HepG2 (cell line): ENCODE measurements around the gene DLEC1. TPM values are rescaled to one million over a fixed set of nuclear protein-coding genes. Genes with fewer than 3 reads are reported as not detected.

Source experiments
- ARID2 ChIP-seq: sonication (generic); formaldehyde crosslinking; IDR thresholded peaks from 2 replicates; pipeline ENCODE4 v1.8.1; 2022; ENCODE audit warnings: mild to moderate bottlenecking, missing genetic modification reagents, borderline replicate concordance
- ARNT2 ChIP-seq: sonication (generic); formaldehyde crosslinking; IDR thresholded peaks from 2 replicates; pipeline ENCODE4 v1.8.0; 2022; ENCODE audit warnings: mild to moderate bottlenecking, low read depth, missing genetic modification reagents, moderate library complexity
- HOXA3 ChIP-seq: sonication (generic); formaldehyde crosslinking; IDR thresholded peaks from 2 replicates; pipeline ENCODE4 v1.5.0; 2020; ENCODE audit warnings: missing genetic modification reagents
- MXI1 ChIP-seq: IDR thresholded peaks from 3 replicates; pipeline ENCODE4 v1.6.1; 2012; ENCODE audit warnings: low read depth, low read length, inconsistent platforms, borderline replicate concordance
- NFKB2 ChIP-seq: sonication (generic); formaldehyde crosslinking; IDR thresholded peaks from 2 replicates; pipeline ENCODE4 v1.4.0; 2020; ENCODE audit warnings: missing genetic modification reagents, borderline replicate concordance
- RAD21 ChIP-seq: fragments of 450-650 bp; formaldehyde crosslinking; IDR thresholded peaks from 2 replicates; pipeline ENCODE4 v1.5.0; 2020; ENCODE audit warnings: mild to moderate bottlenecking
- REPIN1 ChIP-seq: sonication (generic); formaldehyde crosslinking; IDR thresholded peaks from 2 replicates; pipeline ENCODE4 v1.8.0; 2022; ENCODE audit warnings: missing genetic modification reagents, low read depth, mild to moderate bottlenecking, borderline replicate concordance
- SMARCC2 ChIP-seq: fragments of 450-650 bp; IDR thresholded peaks from 2 replicates; pipeline ENCODE4 v1.6.1; 2017; ENCODE audit warnings: antibody characterized with exemption, mild to moderate bottlenecking
- SOX5 ChIP-seq: IDR thresholded peaks from 2 replicates; pipeline ENCODE4 v1.6.1; 2016; ENCODE audit warnings: borderline replicate concordance
- TSC22D2 ChIP-seq: sonication (generic); formaldehyde crosslinking; IDR thresholded peaks from 2 replicates; pipeline ENCODE4 v1.5.1; 2020; ENCODE audit warnings: missing genetic modification reagents, mild to moderate bottlenecking, borderline replicate concordance
- ZFX ChIP-seq: sonication (generic); formaldehyde crosslinking; IDR thresholded peaks from 2 replicates; pipeline ENCODE4 v1.4.0; 2020; ENCODE audit warnings: mild to moderate bottlenecking, low read depth, missing genetic modification reagents, moderate library complexity
- ZFY ChIP-seq: sonication (generic); formaldehyde crosslinking; IDR thresholded peaks from 2 replicates; pipeline ENCODE4 v1.4.0; 2020; ENCODE audit warnings: missing genetic modification reagents
- ZNF317 ChIP-seq: sonication (generic); formaldehyde crosslinking; IDR thresholded peaks from 2 replicates; pipeline ENCODE4 v1.5.0; 2020; ENCODE audit warnings: mild to moderate bottlenecking, missing genetic modification reagents
- ZNF350 ChIP-seq: sonication (generic); formaldehyde crosslinking; IDR thresholded peaks from 2 replicates; pipeline ENCODE4 v1.4.0; 2020; ENCODE audit warnings: mild to moderate bottlenecking, low read depth, missing genetic modification reagents, borderline replicate concordance
- ZNF605 ChIP-seq: sonication (generic); formaldehyde crosslinking; IDR thresholded peaks from 2 replicates; pipeline ENCODE4 v1.8.0; 2022; ENCODE audit warnings: mild to moderate bottlenecking, missing genetic modification reagents
- ZNF607 ChIP-seq: sonication (generic); formaldehyde crosslinking; IDR thresholded peaks from 2 replicates; pipeline ENCODE4 v1.5.1; 2020; ENCODE audit warnings: missing genetic modification reagents, mild to moderate bottlenecking, borderline replicate concordance
- ZNF660 ChIP-seq: sonication (generic); formaldehyde crosslinking; IDR thresholded peaks from 2 replicates; pipeline ENCODE4 v1.5.1; 2020; ENCODE audit warnings: mild to moderate bottlenecking, low read depth, missing genetic modification reagents, borderline replicate concordance
- ZNF788 ChIP-seq: sonication (generic); formaldehyde crosslinking; IDR thresholded peaks from 2 replicates; pipeline ENCODE4 v1.5.0; 2020; ENCODE audit warnings: mild to moderate bottlenecking, missing genetic modification reagents, borderline replicate concordance
- polyA plus RNA-seq, 8 experiments: library from polyadenylated mRNA; depleted of rRNA in 3 of 8; stranded (reverse) in 7 of 8; unstranded in 1 of 8; fragments of >200 nt; fragmentation: Illumina TruSeq in 4 of 8; extraction: Trizol in 4 of 8; gene quantifications; 2 replicates each; pipeline versions ENCODE4 v1.2.1 to v1.2.3, GENCODE V29; 2011 to 2016; ENCODE audit warnings: low read depth in 4 of 8, missing spikeins in 1 of 8, mixed read lengths in 1 of 8; ENCODE audit not compliant: insufficient read depth in 1 of 8
- total RNA-seq, 5 experiments: library from RNA; depleted of rRNA; stranded (reverse); fragments of >200 nt; fragmentation: Illumina TruSeq; extraction: Trizol; gene quantifications; 2 replicates each; pipeline ENCODE4 v1.2.3, GENCODE V29; 2016; ENCODE audit warnings: low read depth in 1 of 5
- TF ChIP-seq, protein P1 (sequence below): IDR thresholded peaks from 2 replicates; pipeline ENCODE4 v1.6.1; 2016; ENCODE audit warnings: missing compliant biosample characterization, missing genetic modification reagents, borderline replicate concordance
- TF ChIP-seq, protein P2 (sequence below), 2 experiments: sonication (generic) in 1 of 2; formaldehyde crosslinking in 1 of 2; IDR thresholded peaks; 2 replicates each; pipeline versions ENCODE4 v1.4.0 to v1.6.1; 2018 to 2020; ENCODE audit warnings: missing genetic modification reagents in 2 of 2, borderline replicate concordance in 1 of 2, low read depth in 1 of 2, mild to moderate bottlenecking in 1 of 2, missing biosample characterization in 1 of 2
- TF ChIP-seq, protein P3 (sequence below): sonication (generic); formaldehyde crosslinking; IDR thresholded peaks from 2 replicates; pipeline ENCODE4 v1.8.0; 2022; ENCODE audit warnings: mild to moderate bottlenecking, missing genetic modification reagents
- TF ChIP-seq, protein P4 (sequence below): sonication (generic); formaldehyde crosslinking; IDR thresholded peaks from 2 replicates; pipeline ENCODE4 v1.4.0; 2020; ENCODE audit warnings: missing genetic modification reagents
- TF ChIP-seq, protein P5 (sequence below): sonication (generic); formaldehyde crosslinking; IDR thresholded peaks from 2 replicates; pipeline ENCODE4 v1.4.0; 2020; ENCODE audit warnings: missing genetic modification reagents

Gene DLEC1
- total and polyA plus RNA-seq, 2 of the 13 experiments (the other 11 are each of a cell fraction or from before 2014, with no cell fraction given) = 0.09 TPM; not detected in 1

DNA sequence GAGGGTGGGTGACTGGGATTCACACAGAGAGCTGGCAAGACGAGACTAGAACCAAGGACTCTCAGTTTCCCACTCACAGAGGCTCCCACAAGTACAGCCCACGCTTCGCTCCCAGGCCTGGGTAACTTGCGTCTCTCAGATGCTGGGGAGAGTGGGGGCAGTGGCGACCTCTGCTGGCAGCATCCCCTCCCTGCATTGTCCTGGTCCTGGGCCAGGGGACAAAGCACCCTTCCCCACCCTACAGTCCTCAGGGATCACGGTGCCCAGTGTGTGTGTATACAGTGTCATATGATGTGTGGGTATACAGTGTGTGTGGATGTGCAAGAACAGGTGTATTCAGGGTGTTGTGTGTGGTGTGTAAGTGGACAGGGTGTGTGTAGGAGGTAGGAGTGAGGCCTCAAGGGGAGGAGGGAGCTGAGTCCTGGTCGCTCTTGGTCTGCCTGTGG, 35.6 kb upstream of the DLEC1 start (continued):
- TF ChIP-seq, protein P1, sequence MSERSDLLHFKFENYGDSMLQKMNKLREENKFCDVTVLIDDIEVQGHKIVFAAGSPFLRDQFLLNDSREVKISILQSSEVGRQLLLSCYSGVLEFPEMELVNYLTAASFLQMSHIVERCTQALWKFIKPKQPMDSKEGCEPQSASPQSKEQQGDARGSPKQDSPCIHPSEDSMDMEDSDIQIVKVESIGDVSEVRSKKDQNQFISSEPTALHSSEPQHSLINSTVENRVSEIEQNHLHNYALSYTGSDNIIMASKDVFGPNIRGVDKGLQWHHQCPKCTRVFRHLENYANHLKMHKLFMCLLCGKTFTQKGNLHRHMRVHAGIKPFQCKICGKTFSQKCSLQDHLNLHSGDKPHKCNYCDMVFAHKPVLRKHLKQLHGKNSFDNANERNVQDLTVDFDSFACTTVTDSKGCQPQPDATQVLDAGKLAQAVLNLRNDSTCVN (CRISPR knock-in tag) = no peak
- TF ChIP-seq, protein P2, sequence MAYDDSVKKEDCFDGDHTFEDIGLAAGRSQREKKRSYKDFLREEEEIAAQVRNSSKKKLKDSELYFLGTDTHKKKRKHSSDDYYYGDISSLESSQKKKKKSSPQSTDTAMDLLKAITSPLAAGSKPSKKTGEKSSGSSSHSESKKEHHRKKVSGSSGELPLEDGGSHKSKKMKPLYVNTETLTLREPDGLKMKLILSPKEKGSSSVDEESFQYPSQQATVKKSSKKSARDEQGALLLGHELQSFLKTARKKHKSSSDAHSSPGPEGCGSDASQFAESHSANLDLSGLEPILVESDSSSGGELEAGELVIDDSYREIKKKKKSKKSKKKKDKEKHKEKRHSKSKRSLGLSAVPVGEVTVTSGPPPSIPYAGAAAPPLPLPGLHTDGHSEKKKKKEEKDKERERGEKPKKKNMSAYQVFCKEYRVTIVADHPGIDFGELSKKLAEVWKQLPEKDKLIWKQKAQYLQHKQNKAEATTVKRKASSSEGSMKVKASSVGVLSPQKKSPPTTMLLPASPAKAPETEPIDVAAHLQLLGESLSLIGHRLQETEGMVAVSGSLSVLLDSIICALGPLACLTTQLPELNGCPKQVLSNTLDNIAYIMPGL (CRISPR knock-in tag; IDR thresholded peaks at IDR 0.05; ENCODE audit: borderline replicate concordance in 1 of 2, low read depth in 1 of 2) = peak; percentile 59 to 87; a peak in 3 of 4 replicates
- TF ChIP-seq ZFX (CRISPR knock-in tag) (peak; percentile 53; the same call in 1 of the 2 replicates), SMARCC2 (no peak), ZNF317 (CRISPR knock-in tag) (no peak), NFKB2 (CRISPR knock-in tag) (0 out of 2 replicates have a peak, but pooled peaks have one; percentile 31), ZNF350 (CRISPR knock-in tag) (no peak; the same call in 1 of the 2 replicates), HOXA3 (CRISPR knock-in tag) (0 out of 2 replicates have a peak, but pooled peaks have one; percentile 4), REPIN1 (CRISPR knock-in tag) (no peak), ZNF607 (peak; percentile 56; the same call in 1 of the 2 replicates), ARNT2 (peak; percentile 44; the same call in 1 of the 2 replicates), ZNF605 (peak; percentile 44; the same call in 1 of the 2 replicates), MXI1 (peak; percentile 26; the same call in 1 of the 3 replicates), RAD21 (CRISPR knock-in tag) (peak; percentile 75), TSC22D2 (CRISPR knock-in tag) (0 out of 2 replicates have a peak, but pooled peaks have one; percentile 8), SOX5 (peak; percentile 38; the same call in 1 of the 2 replicates), ZNF788 (CRISPR knock-in tag) (peak; percentile 13; the same call in 1 of the 2 replicates), ZNF660 (CRISPR knock-in tag) (no peak), ARID2 (CRISPR knock-in tag) (no peak), ZFY (CRISPR knock-in tag) (peak; percentile 44; the same call in 1 of the 2 replicates)
- TF ChIP-seq, protein P3, sequence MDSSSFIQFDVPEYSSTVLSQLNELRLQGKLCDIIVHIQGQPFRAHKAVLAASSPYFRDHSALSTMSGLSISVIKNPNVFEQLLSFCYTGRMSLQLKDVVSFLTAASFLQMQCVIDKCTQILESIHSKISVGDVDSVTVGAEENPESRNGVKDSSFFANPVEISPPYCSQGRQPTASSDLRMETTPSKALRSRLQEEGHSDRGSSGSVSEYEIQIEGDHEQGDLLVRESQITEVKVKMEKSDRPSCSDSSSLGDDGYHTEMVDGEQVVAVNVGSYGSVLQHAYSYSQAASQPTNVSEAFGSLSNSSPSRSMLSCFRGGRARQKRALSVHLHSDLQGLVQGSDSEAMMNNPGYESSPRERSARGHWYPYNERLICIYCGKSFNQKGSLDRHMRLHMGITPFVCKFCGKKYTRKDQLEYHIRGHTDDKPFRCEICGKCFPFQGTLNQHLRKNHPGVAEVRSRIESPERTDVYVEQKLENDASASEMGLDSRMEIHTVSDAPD (CRISPR knock-in tag) = no peak
- TF ChIP-seq, protein P4, sequence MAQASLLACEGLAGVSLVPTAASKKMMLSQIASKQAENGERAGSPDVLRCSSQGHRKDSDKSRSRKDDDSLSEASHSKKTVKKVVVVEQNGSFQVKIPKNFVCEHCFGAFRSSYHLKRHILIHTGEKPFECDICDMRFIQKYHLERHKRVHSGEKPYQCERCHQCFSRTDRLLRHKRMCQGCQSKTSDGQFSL (CRISPR knock-in tag) = no peak
- TF ChIP-seq, protein P5, sequence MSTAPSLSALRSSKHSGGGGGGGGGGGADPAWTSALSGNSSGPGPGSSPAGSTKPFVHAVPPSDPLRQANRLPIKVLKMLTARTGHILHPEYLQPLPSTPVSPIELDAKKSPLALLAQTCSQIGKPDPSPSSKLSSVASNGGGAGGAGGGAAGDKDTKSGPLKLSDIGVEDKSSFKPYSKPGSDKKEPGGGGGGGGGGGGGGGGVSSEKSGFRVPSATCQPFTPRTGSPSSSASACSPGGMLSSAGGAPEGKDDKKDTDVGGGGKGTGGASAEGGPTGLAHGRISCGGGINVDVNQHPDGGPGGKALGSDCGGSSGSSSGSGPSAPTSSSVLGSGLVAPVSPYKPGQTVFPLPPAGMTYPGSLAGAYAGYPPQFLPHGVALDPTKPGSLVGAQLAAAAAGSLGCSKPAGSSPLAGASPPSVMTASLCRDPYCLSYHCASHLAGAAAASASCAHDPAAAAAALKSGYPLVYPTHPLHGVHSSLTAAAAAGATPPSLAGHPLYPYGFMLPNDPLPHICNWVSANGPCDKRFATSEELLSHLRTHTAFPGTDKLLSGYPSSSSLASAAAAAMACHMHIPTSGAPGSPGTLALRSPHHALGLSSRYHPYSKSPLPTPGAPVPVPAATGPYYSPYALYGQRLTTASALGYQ (CRISPR knock-in tag) = no peak
